Left hindlimb (tissue), 1 donor: ENCODE measurements around the gene AQP9.

Source experiments
- DNase-seq: peaks from one replicate; pipeline ENCODE4 v3.0.0-alpha.2; 2018

The AQP9 gene

DNA sequence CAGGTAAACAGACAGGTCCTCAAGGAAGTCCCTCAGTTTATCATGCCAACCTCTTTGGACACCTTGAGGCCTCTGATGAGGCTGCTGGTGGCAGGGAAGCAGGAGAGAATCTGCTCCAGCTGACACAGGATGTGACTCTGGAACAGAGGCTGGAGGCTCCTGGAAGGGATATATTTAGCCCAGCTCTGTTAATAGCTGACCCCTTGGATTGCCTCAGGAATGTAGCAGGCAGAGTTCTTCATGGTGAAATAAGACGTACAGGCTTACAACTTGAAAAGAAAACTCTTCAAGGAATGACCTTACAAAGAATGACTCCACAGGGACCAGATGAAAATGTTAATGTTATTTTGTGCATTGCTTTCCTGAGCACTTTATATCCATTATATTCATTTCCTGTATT lies 90.5 kb downstream of the AQP9 start:
- no peak for DNase-seq

GRCh38 chr15:58229297-58229768 lies 91.2 kb downstream of the AQP9 start:
- no peak for DNase-seq

GRCh38 chr15:58232281-58233065 lies 94.3 kb downstream of the AQP9 start:
- no peak for DNase-seq

DNA sequence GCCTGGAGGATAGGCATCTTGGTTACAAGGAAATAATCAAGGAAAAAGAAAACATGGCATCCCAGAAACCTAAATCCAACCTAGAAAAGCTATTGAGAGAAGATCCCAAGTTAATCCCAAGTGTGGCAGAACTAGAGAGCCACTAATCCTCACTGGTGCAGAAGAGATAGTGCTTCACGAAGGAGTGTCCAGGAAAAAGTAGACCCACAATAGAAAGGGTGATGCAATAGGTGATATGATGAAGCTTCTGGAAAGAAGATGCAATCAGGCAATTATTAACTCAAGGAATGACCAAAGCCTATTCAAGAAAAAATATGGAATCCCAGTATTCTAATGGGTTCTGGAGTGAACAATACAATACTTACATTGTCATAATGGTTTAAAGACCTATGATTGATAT lies 95.2 kb downstream of the AQP9 start:
- no peak for DNase-seq
